ENCODE measurements around the gene SLC44A3.

- TF ChIP-seq CTCF (conservative IDR thresholded peaks at IDR 0.05; ENCODE audit: low read depth in 2 of 2) = no peak
- no peak for TF ChIP-seq REST (IDR thresholded peaks at IDR 0.05; ENCODE audit: unreplicated experiment)
- TF ChIP-seq POLR2AphosphoS5 (IDR thresholded peaks at IDR 0.05; ENCODE audit: low read depth) = no peak
- TF ChIP-seq CREB1 (CRISPR knock-in tag; IDR thresholded peaks at IDR 0.05; ENCODE audit: low read depth) = no peak
- TF ChIP-seq JUNB (IDR thresholded peaks at IDR 0.05; ENCODE audit: unreplicated experiment) = no peak
These were observed 114.4 kb downstream of the SLC44A3 start for GRCh38 chr1:94934551-94934950.

All from GM23338 (cell line).